ENCODE results near the gene TNMD. TPM values are rescaled to one million over a fixed set of nuclear protein-coding genes. Genes with fewer than 3 reads are reported as not detected.

TNMD gene
- total RNA-seq, 1 donor from 2014 or later = not detected

DNA sequence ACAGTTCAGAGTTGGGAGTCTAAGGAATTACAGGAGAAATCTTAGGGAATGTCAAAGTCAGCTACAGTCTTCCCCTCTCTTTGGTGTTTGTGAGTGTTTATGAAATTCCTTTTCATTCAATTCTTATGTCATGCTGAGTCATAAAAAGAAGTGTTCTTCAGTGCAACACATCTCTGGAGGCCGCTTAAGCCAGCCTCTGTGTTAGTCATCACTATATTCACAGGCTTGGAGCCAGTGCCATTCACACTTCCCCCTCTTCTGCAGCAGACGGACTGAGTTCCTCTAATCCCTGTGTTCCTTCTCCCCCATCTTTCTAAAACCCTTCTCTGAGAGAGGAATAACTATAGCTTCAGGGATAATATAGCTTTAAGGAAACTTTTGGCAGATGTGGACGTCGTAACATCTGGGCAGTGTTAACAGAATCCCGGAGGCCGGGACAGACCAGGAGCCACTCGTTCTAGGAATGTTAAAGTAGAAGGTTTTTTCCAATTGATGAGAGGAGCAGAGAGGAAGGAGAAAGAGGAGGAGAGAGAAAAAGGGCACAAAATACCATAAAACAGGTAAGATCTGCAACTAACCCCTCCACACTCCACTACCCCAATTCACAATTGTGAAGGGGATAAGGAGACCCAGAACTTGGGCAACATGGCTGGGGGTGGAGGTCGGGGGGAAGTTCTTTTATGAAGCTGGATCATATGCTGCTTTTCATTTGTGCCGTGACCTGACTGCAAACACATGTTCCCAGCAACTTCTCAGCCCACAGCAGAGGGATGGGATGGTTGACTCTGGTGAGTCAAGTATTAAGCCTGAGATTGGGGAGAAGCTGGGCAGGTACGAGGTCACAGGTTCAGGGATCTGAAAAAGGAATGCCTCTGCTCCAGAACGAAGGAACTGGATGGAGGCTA lies 59.5 kb downstream of the TNMD start, which contains the start of gene SRPX2:
Gene SRPX2, plus strand, starts transcription at position 244 of the 905 bp plus-strand sequence. CDS start 2,124 bp downstream, outside the sequence.
- DNase-seq (ENCODE audit: low read depth) = peak; percentile 94

DNA sequence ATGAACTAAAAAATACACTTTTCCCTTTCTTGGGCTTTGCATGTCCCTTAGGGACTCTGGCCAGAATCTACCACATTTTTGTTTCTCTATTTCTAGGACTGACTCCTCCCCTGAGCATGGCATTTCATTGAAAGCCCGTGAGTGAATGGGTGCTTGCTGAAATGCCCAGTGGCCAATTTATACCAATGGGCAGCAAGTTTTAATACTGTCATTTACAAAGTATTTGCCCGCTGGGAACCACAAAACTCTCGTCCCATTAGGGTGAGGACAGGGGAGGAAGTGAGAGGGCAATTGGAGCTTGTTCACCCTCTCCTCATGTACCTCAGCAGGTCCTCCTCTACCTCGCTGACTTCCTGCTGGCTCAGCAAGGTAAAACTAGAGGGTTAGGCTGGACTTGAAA lies 60.4 kb downstream of the TNMD start:
- peak; percentile 65 for DNase-seq (ENCODE audit: low read depth)

DNA sequence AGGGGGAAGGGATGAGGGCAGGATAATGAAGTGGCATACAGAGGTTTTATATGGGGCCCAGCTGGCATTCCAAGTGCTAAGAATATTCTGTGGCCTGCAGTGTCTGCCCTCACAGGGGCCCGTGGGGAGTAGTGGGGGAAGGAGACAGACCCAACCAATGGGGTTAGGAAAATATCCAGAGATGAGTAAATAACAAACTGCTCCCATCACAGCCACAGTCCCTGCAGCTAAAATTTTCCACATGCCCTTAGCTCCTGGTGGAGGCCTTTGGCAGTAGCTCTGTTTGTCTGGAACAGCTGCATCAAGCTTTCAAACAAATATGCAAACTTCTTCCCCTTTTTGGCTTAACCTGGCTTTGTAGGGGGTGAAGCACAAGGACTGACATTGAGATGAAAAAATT lies 62.4 kb downstream of the TNMD start:
- no peak for DNase-seq (ENCODE audit: low read depth)

DNA sequence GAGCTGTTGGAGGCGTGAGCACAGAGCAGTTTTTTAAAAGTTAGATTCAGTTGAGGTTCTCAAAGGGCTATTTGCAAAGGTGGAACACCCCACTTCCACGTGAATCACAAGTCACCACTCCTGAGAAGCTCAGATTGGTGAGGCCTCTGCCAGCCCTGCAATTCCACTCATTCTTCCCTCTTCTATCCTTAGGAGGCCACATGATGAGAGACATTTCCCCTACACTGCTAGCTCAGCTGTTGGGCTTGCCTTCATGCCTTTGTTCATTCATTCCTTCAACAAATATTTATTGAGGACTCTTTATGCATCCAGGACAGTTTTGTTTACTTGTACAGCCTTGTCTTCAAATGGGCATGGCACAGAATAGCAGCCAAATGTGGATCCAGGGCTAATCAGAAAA lies 63.0 kb downstream of the TNMD start:
- no peak for DNase-seq (ENCODE audit: low read depth)

- DNase-seq (ENCODE audit: low read depth) = peak; percentile 54
These were observed 64.0 kb downstream of the TNMD start for GRCh38 chrX:100648458-100649417.

Other genes with a start within 250 kb of the TNMD start
- 0.15 and 0.17 TPM in 2 replicates for gene PCDH19, start 174.7 kb upstream of the TNMD start, total RNA-seq
- gene TSPAN6, start 51.9 kb downstream of the TNMD start, total RNA-seq = 56.6 and 79.7 TPM in 2 replicates
- gene SRPX2, start 59.3 kb downstream of the TNMD start, total RNA-seq = 20.7 and 29.7 TPM in 2 replicates
- gene SYTL4, start 147.2 kb downstream of the TNMD start, total RNA-seq = 7.1 and 8.6 TPM in 2 replicates
- 22.7 and 22.9 TPM in 2 replicates for gene CSTF2, start 235.5 kb downstream of the TNMD start, total RNA-seq